ENCODE results near the gene ALCAM.

Gene ALCAM

GRCh38 chr3:105409364-105409763 lies 42.7 kb downstream of the ALCAM start:
- Mint-ChIP-seq H3K27ac (no peak overlapping the region), H3K27me3 (no peaks in the 10 kb centered on the region), H3K9me3 (no peaks in the 10 kb centered on the region)

GRCh38 chr3:105413343-105413887 lies 46.7 kb downstream of the ALCAM start:
- no peak for ATAC-seq (replicated peaks)
- no peak overlapping the region for H3K4me3 Mint-ChIP-seq
- H3K36me3 Mint-ChIP-seq (ENCODE audit: insufficient read depth), result no peaks in the 10 kb centered on the region
- no peaks in the 10 kb centered on the region for H3K27me3 Mint-ChIP-seq
- no peak for DNase-seq
- H3K4me1 Mint-ChIP-seq (ENCODE audit: low read depth in 2 of 2), result no peaks in the 10 kb centered on the region
- H3K27ac Mint-ChIP-seq, result no peak overlapping the region
- H3K9me3 Mint-ChIP-seq, result no peaks in the 10 kb centered on the region

More at GRCh38 chr3:105409364-105409763, 42.7 kb downstream of the ALCAM start:
- H3K4me3 Mint-ChIP-seq, result no peak overlapping the region
- H3K36me3 Mint-ChIP-seq (ENCODE audit: insufficient read depth), result peaks cover 6% of the 10 kb centered on the region
- ATAC-seq (replicated peaks) (no peak), DNase-seq (no peak)
- H3K4me1 Mint-ChIP-seq (ENCODE audit: low read depth in 2 of 2), result no peaks in the 10 kb centered on the region

GRCh38 chr3:105414841-105415240 lies 48.1 kb downstream of the ALCAM start:
- no peak overlapping the region for H3K27ac Mint-ChIP-seq
- no peaks in the 10 kb centered on the region for H3K27me3 Mint-ChIP-seq
- ATAC-seq (replicated peaks) (no peak), DNase-seq (no peak)
- H3K36me3 Mint-ChIP-seq (ENCODE audit: insufficient read depth), result no peaks in the 10 kb centered on the region
- H3K4me1 Mint-ChIP-seq (ENCODE audit: low read depth in 2 of 2), result no peaks in the 10 kb centered on the region
- H3K9me3 Mint-ChIP-seq, result no peaks in the 10 kb centered on the region
- no peak overlapping the region for H3K4me3 Mint-ChIP-seq

GRCh38 chr3:105415951-105416350 lies 49.2 kb downstream of the ALCAM start:
- ATAC-seq (replicated peaks), result no peak
- no peak for DNase-seq
- Mint-ChIP-seq H3K4me3 (no peak overlapping the region), H3K36me3 (ENCODE audit: insufficient read depth) (no peaks in the 10 kb centered on the region), H3K27me3 (no peaks in the 10 kb centered on the region), H3K4me1 (ENCODE audit: low read depth in 2 of 2) (no peaks in the 10 kb centered on the region), H3K9me3 (no peaks in the 10 kb centered on the region), H3K27ac (no peak overlapping the region)

- ATAC-seq (replicated peaks) (no peak), DNase-seq (no peak)
- Mint-ChIP-seq H3K27me3 (no peaks in the 10 kb centered on the region), H3K4me1 (ENCODE audit: low read depth in 2 of 2) (no peaks in the 10 kb centered on the region), H3K9me3 (no peaks in the 10 kb centered on the region), H3K36me3 (ENCODE audit: insufficient read depth) (no peaks in the 10 kb centered on the region), H3K4me3 (no peak overlapping the region), H3K27ac (no peak overlapping the region)
Observed at GRCh38 chr3:105417525-105418289, 51.0 kb downstream of the ALCAM start.

- H3K36me3 Mint-ChIP-seq (ENCODE audit: insufficient read depth), result no peaks in the 10 kb centered on the region
- ATAC-seq (replicated peaks) (no peak), DNase-seq (no peak)
- H3K4me1 Mint-ChIP-seq (ENCODE audit: low read depth in 2 of 2), result no peaks in the 10 kb centered on the region
- no peak overlapping the region for H3K27ac Mint-ChIP-seq
- H3K4me3 Mint-ChIP-seq, result no peak overlapping the region
- H3K9me3 Mint-ChIP-seq, result no peaks in the 10 kb centered on the region
- H3K27me3 Mint-ChIP-seq, result no peaks in the 10 kb centered on the region
Observed at GRCh38 chr3:105422645-105423044, 55.9 kb downstream of the ALCAM start.

- DNase-seq, result no peak
- Mint-ChIP-seq H3K27me3 (no peaks in the 10 kb centered on the region), H3K36me3 (ENCODE audit: insufficient read depth) (no peaks in the 10 kb centered on the region), H3K4me1 (ENCODE audit: low read depth in 2 of 2) (no peaks in the 10 kb centered on the region), H3K4me3 (no peak overlapping the region), H3K27ac (no peak overlapping the region), H3K9me3 (no peaks in the 10 kb centered on the region)
- ATAC-seq (replicated peaks), result no peak
Observed at GRCh38 chr3:105423397-105423796, 56.7 kb downstream of the ALCAM start.

- H3K4me1 Mint-ChIP-seq (ENCODE audit: low read depth in 2 of 2), result no peaks in the 10 kb centered on the region
- no peaks in the 10 kb centered on the region for H3K27me3 Mint-ChIP-seq
- H3K36me3 Mint-ChIP-seq (ENCODE audit: insufficient read depth), result no peaks in the 10 kb centered on the region
- no peak overlapping the region for H3K27ac Mint-ChIP-seq
- no peaks in the 10 kb centered on the region for H3K9me3 Mint-ChIP-seq
- ATAC-seq (replicated peaks), result no peak
- DNase-seq, result no peak
- H3K4me3 Mint-ChIP-seq, result no peak overlapping the region
Observed at GRCh38 chr3:105424412-105425152, 57.9 kb downstream of the ALCAM start.

GRCh38 chr3:105425153-105425502 lies 58.4 kb downstream of the ALCAM start:
- Mint-ChIP-seq H3K27me3 (no peaks in the 10 kb centered on the region), H3K4me3 (no peak overlapping the region), H3K27ac (no peak overlapping the region), H3K9me3 (no peaks in the 10 kb centered on the region), H3K4me1 (ENCODE audit: low read depth in 2 of 2) (no peaks in the 10 kb centered on the region), H3K36me3 (ENCODE audit: insufficient read depth) (no peaks in the 10 kb centered on the region)
- DNase-seq (no peak), ATAC-seq (replicated peaks) (no peak)

GRCh38 chr3:105427332-105427731 lies 60.6 kb downstream of the ALCAM start:
- H3K36me3 Mint-ChIP-seq (ENCODE audit: insufficient read depth), result no peaks in the 10 kb centered on the region
- H3K9me3 Mint-ChIP-seq, result no peaks in the 10 kb centered on the region
- no peak overlapping the region for H3K4me3 Mint-ChIP-seq
- DNase-seq (no peak), ATAC-seq (replicated peaks) (no peak)
- no peaks in the 10 kb centered on the region for H3K27me3 Mint-ChIP-seq
- H3K27ac Mint-ChIP-seq, result no peak overlapping the region
- H3K4me1 Mint-ChIP-seq (ENCODE audit: low read depth in 2 of 2), result no peaks in the 10 kb centered on the region

GRCh38 chr3:105429034-105429762 lies 62.5 kb downstream of the ALCAM start:
- ATAC-seq (replicated peaks), result no peak
- H3K4me3 Mint-ChIP-seq, result no peak overlapping the region
- H3K27me3 Mint-ChIP-seq, result no peaks in the 10 kb centered on the region
- H3K27ac Mint-ChIP-seq, result no peak overlapping the region
- H3K4me1 Mint-ChIP-seq (ENCODE audit: low read depth in 2 of 2), result no peaks in the 10 kb centered on the region
- DNase-seq, result no peak
- H3K36me3 Mint-ChIP-seq (ENCODE audit: insufficient read depth), result no peaks in the 10 kb centered on the region
- no peaks in the 10 kb centered on the region for H3K9me3 Mint-ChIP-seq

- ATAC-seq (replicated peaks) (no peak), DNase-seq (no peak)
- Mint-ChIP-seq H3K27me3 (no peaks in the 10 kb centered on the region), H3K9me3 (no peaks in the 10 kb centered on the region), H3K4me1 (ENCODE audit: low read depth in 2 of 2) (no peaks in the 10 kb centered on the region), H3K27ac (no peak overlapping the region), H3K36me3 (ENCODE audit: insufficient read depth) (no peaks in the 10 kb centered on the region), H3K4me3 (no peak overlapping the region)
Observed at GRCh38 chr3:105430455-105430854, 63.7 kb downstream of the ALCAM start.

GRCh38 chr3:105431200-105431599 lies 64.5 kb downstream of the ALCAM start:
- DNase-seq (no peak), ATAC-seq (replicated peaks) (no peak)
- H3K27ac Mint-ChIP-seq, result no peak overlapping the region
- no peaks in the 10 kb centered on the region for H3K4me1 Mint-ChIP-seq (ENCODE audit: low read depth in 2 of 2)
- H3K9me3 Mint-ChIP-seq, result no peaks in the 10 kb centered on the region
- H3K36me3 Mint-ChIP-seq (ENCODE audit: insufficient read depth), result no peaks in the 10 kb centered on the region
- H3K27me3 Mint-ChIP-seq, result no peaks in the 10 kb centered on the region
- no peak overlapping the region for H3K4me3 Mint-ChIP-seq
